ENCODE data around the gene UBAC1. TPM values are rescaled to one million over a fixed set of nuclear protein-coding genes. Genes with fewer than 3 reads are reported as not detected.

Gene UBAC1
- total RNA-seq: 41.9 and 42.0 TPM in 2 replicates

GRCh38 chr9:135961277-135961715 lies at the start of gene UBAC1:
UBAC1 (minus strand) TSS chr9:135961373; CDS start chr9:135961162, 211 bp downstream.
- intact Hi-C loops (cut with micrococcal nuclease): loop anchor here (1.0 to 10.0 kb wide), 8 partner anchors 36 to 1894 kb away; partner anchors contain the start of genes BRD3, CAMSAP1, QSOX2 and SEC16A
- Mint-ChIP-seq H3K4me1 (ENCODE audit: low read depth) (peaks cover 25% of the 10 kb centered on the region), H3K9me3 (no peaks in the 10 kb centered on the region), H3K36me3 (ENCODE audit: low read depth) (no peaks in the 10 kb centered on the region), H3K27ac (peak within 1 kb of the TSS; percentile 82), H3K27me3 (ENCODE audit: insufficient read depth) (peaks cover 8% of the 10 kb centered on the region), H3K4me3 (peak within 1 kb of the TSS; percentile 87)
- peak; percentile 93 for DNase-seq (ENCODE audit: low spot score)

- H3K9me3 Mint-ChIP-seq: no peaks in the 10 kb centered on the region
- no peaks in the 10 kb centered on the region for H3K4me1 Mint-ChIP-seq (ENCODE audit: low read depth)
- no peak overlapping the region for H3K4me3 Mint-ChIP-seq
- intact Hi-C loops (cut with micrococcal nuclease): no loop called here
- H3K27ac Mint-ChIP-seq: no peak overlapping the region
- no peaks in the 10 kb centered on the region for H3K36me3 Mint-ChIP-seq (ENCODE audit: low read depth)
- no peak for DNase-seq (ENCODE audit: low spot score)
- H3K27me3 Mint-ChIP-seq (ENCODE audit: insufficient read depth): no peaks in the 10 kb centered on the region
Measured at GRCh38 chr9:136010615-136011361, 49.6 kb upstream of the UBAC1 start.

- Mint-ChIP-seq H3K36me3 (ENCODE audit: low read depth) (no peaks in the 10 kb centered on the region), H3K27me3 (ENCODE audit: insufficient read depth) (no peaks in the 10 kb centered on the region), H3K27ac (no peak overlapping the region), H3K9me3 (no peaks in the 10 kb centered on the region), H3K4me1 (ENCODE audit: low read depth) (no peaks in the 10 kb centered on the region), H3K4me3 (no peak overlapping the region)
- no peak for DNase-seq (ENCODE audit: low spot score)
- intact Hi-C loops (cut with micrococcal nuclease): no loop called here
Measured at GRCh38 chr9:136010176-136010575, 49.0 kb upstream of the UBAC1 start.

- H3K36me3 Mint-ChIP-seq (ENCODE audit: low read depth): no peaks in the 10 kb centered on the region
- no peak overlapping the region for H3K4me3 Mint-ChIP-seq
- no peak overlapping the region for H3K27ac Mint-ChIP-seq
- intact Hi-C loops (cut with micrococcal nuclease): no loop called here
- no peaks in the 10 kb centered on the region for H3K4me1 Mint-ChIP-seq (ENCODE audit: low read depth)
- no peaks in the 10 kb centered on the region for H3K9me3 Mint-ChIP-seq
- no peaks in the 10 kb centered on the region for H3K27me3 Mint-ChIP-seq (ENCODE audit: insufficient read depth)
- no peak for DNase-seq (ENCODE audit: low spot score)
Measured at GRCh38 chr9:136009516-136009915, 48.3 kb upstream of the UBAC1 start.

GRCh38 chr9:136008693-136008997 lies 47.5 kb upstream of the UBAC1 start:
- Mint-ChIP-seq H3K27me3 (ENCODE audit: insufficient read depth) (no peaks in the 10 kb centered on the region), H3K36me3 (ENCODE audit: low read depth) (no peaks in the 10 kb centered on the region), H3K4me1 (ENCODE audit: low read depth) (no peaks in the 10 kb centered on the region), H3K27ac (no peak overlapping the region), H3K9me3 (no peaks in the 10 kb centered on the region), H3K4me3 (no peak overlapping the region)
- intact Hi-C loops (cut with micrococcal nuclease): no loop called here
- DNase-seq (ENCODE audit: low spot score): no peak

GRCh38 chr9:136007934-136008692 lies 46.9 kb upstream of the UBAC1 start:
- no peaks in the 10 kb centered on the region for H3K36me3 Mint-ChIP-seq (ENCODE audit: low read depth)
- intact Hi-C loops (cut with micrococcal nuclease): no loop called here
- no peaks in the 10 kb centered on the region for H3K9me3 Mint-ChIP-seq
- H3K27ac Mint-ChIP-seq: no peak overlapping the region
- DNase-seq (ENCODE audit: low spot score): no peak
- no peak overlapping the region for H3K4me3 Mint-ChIP-seq
- no peaks in the 10 kb centered on the region for H3K27me3 Mint-ChIP-seq (ENCODE audit: insufficient read depth)
- no peaks in the 10 kb centered on the region for H3K4me1 Mint-ChIP-seq (ENCODE audit: low read depth)

GRCh38 chr9:136007276-136007933 lies 46.2 kb upstream of the UBAC1 start:
- H3K27me3 Mint-ChIP-seq (ENCODE audit: insufficient read depth): no peaks in the 10 kb centered on the region
- no peaks in the 10 kb centered on the region for H3K9me3 Mint-ChIP-seq
- no peak overlapping the region for H3K27ac Mint-ChIP-seq
- intact Hi-C loops (cut with micrococcal nuclease): no loop called here
- H3K4me1 Mint-ChIP-seq (ENCODE audit: low read depth): no peaks in the 10 kb centered on the region
- H3K36me3 Mint-ChIP-seq (ENCODE audit: low read depth): no peaks in the 10 kb centered on the region
- H3K4me3 Mint-ChIP-seq: no peak overlapping the region
- DNase-seq (ENCODE audit: low spot score): no peak

GRCh38 chr9:136006169-136006568 lies 45.0 kb upstream of the UBAC1 start:
- H3K9me3 Mint-ChIP-seq: no peaks in the 10 kb centered on the region
- H3K4me3 Mint-ChIP-seq: no peak overlapping the region
- intact Hi-C loops (cut with micrococcal nuclease): no loop called here

GRCh38 chr9:136004712-136005111 lies 43.5 kb upstream of the UBAC1 start:
- Mint-ChIP-seq H3K4me1 (ENCODE audit: low read depth) (no peaks in the 10 kb centered on the region), H3K9me3 (no peaks in the 10 kb centered on the region), H3K4me3 (no peak overlapping the region), H3K36me3 (ENCODE audit: low read depth) (no peaks in the 10 kb centered on the region), H3K27me3 (ENCODE audit: insufficient read depth) (no peaks in the 10 kb centered on the region), H3K27ac (no peak overlapping the region)
- no peak for DNase-seq (ENCODE audit: low spot score)
- intact Hi-C loops (cut with micrococcal nuclease): no loop called here

More at GRCh38 chr9:136006169-136006568, 45.0 kb upstream of the UBAC1 start:
- DNase-seq (ENCODE audit: low spot score): no peak
- Mint-ChIP-seq H3K4me1 (ENCODE audit: low read depth) (no peaks in the 10 kb centered on the region), H3K36me3 (ENCODE audit: low read depth) (no peaks in the 10 kb centered on the region), H3K27ac (no peak overlapping the region), H3K27me3 (ENCODE audit: insufficient read depth) (no peaks in the 10 kb centered on the region)

GRCh38 chr9:136004219-136004618 lies 43.0 kb upstream of the UBAC1 start:
- no peaks in the 10 kb centered on the region for H3K4me1 Mint-ChIP-seq (ENCODE audit: low read depth)
- no peaks in the 10 kb centered on the region for H3K36me3 Mint-ChIP-seq (ENCODE audit: low read depth)
- H3K27me3 Mint-ChIP-seq (ENCODE audit: insufficient read depth): no peaks in the 10 kb centered on the region

GRCh38 chr9:136003411-136004218 lies 42.4 kb upstream of the UBAC1 start:
- DNase-seq (ENCODE audit: low spot score): no peak
- Mint-ChIP-seq H3K27ac (no peak overlapping the region), H3K27me3 (ENCODE audit: insufficient read depth) (no peaks in the 10 kb centered on the region), H3K4me3 (no peak overlapping the region), H3K4me1 (ENCODE audit: low read depth) (no peaks in the 10 kb centered on the region), H3K9me3 (no peaks in the 10 kb centered on the region), H3K36me3 (ENCODE audit: low read depth) (no peaks in the 10 kb centered on the region)
- intact Hi-C loops (cut with micrococcal nuclease): no loop called here

More at GRCh38 chr9:136004219-136004618, 43.0 kb upstream of the UBAC1 start:
- no peak overlapping the region for H3K27ac Mint-ChIP-seq
- intact Hi-C loops (cut with micrococcal nuclease): no loop called here
- no peak for DNase-seq (ENCODE audit: low spot score)
- no peak overlapping the region for H3K4me3 Mint-ChIP-seq
- H3K9me3 Mint-ChIP-seq: no peaks in the 10 kb centered on the region

GRCh38 chr9:136002881-136003280 lies 41.7 kb upstream of the UBAC1 start:
- Mint-ChIP-seq H3K36me3 (ENCODE audit: low read depth) (no peaks in the 10 kb centered on the region), H3K4me3 (no peak overlapping the region), H3K4me1 (ENCODE audit: low read depth) (no peaks in the 10 kb centered on the region), H3K27me3 (ENCODE audit: insufficient read depth) (no peaks in the 10 kb centered on the region), H3K27ac (no peak overlapping the region), H3K9me3 (no peaks in the 10 kb centered on the region)
- intact Hi-C loops (cut with micrococcal nuclease): no loop called here
- no peak for DNase-seq (ENCODE audit: low spot score)

Data from activated T-helper 1 cell treated with anti-CD3 and anti-CD28 coated beads, Interleukin-12 subunit alpha, Interleukin-12 subunit beta, Interleukin-2, Interleukin-4 antibody, amounts not matched to agents 30 ng/mL and 10 ng/mL and 1 ng/mL, durations not matched to agents 14 hours and 24 hours and 36 hours (primary cell).